ENCODE data around the gene TBC1D20. TPM values are rescaled to one million over a fixed set of nuclear protein-coding genes. Genes with fewer than 3 reads are reported as not detected.
A peak's percentile ranks its signal among the peaks of the same experiment; 100 is the strongest.

Gene TBC1D20
- total RNA-seq, 1 donor from 2014 or later, result 31.5 TPM

GRCh38 chr20:440636-441035 lies 21.7 kb downstream of the TBC1D20 start:
- Mint-ChIP-seq H3K27me3 (ENCODE audit: low read depth) (no peaks in the 10 kb centered on the region), H3K9me3 (no peaks in the 10 kb centered on the region), H3K4me3 (ENCODE audit: low read depth) (no peak overlapping the region), H3K36me3 (ENCODE audit: low read depth) (peaks cover 90% of the 10 kb centered on the region), H3K27ac (no peak overlapping the region), H3K4me1 (ENCODE audit: low read depth) (peaks cover 40% of the 10 kb centered on the region)
- intact Hi-C loops (cut with micrococcal nuclease), result no loop called here
- no peak for DNase-seq (ENCODE audit: low spot score)

DNA sequence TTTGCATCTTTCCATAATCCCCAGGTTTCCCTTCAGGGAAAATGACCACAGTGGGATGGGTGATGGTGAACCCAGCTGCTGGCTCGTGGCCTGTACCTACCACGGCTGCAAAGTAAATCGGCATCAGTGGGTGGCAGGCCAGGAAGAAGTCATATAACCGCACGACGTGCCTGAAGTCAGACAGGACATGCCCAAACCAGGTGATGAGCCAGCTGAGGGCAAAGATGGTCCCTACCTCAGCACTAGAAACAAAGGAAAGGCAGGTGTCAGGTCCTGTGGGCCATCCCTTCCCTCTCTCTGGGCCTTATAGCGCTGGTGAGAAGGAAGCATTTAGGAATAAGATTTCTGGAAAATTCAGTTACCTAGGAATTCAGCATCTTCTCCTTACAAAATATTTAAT lies 22.2 kb downstream of the TBC1D20 start:
- no peaks in the 10 kb centered on the region for H3K9me3 Mint-ChIP-seq
- peaks cover 44% of the 10 kb centered on the region for H3K4me1 Mint-ChIP-seq (ENCODE audit: low read depth)
- DNase-seq (ENCODE audit: low spot score), result no peak
- H3K27me3 Mint-ChIP-seq (ENCODE audit: low read depth), result no peaks in the 10 kb centered on the region
- H3K36me3 Mint-ChIP-seq (ENCODE audit: low read depth), result peaks cover 90% of the 10 kb centered on the region
- H3K27ac Mint-ChIP-seq, result peak overlapping the region; percentile 42
- no peak overlapping the region for H3K4me3 Mint-ChIP-seq (ENCODE audit: low read depth)
- intact Hi-C loops (cut with micrococcal nuclease), result no loop called here

DNA sequence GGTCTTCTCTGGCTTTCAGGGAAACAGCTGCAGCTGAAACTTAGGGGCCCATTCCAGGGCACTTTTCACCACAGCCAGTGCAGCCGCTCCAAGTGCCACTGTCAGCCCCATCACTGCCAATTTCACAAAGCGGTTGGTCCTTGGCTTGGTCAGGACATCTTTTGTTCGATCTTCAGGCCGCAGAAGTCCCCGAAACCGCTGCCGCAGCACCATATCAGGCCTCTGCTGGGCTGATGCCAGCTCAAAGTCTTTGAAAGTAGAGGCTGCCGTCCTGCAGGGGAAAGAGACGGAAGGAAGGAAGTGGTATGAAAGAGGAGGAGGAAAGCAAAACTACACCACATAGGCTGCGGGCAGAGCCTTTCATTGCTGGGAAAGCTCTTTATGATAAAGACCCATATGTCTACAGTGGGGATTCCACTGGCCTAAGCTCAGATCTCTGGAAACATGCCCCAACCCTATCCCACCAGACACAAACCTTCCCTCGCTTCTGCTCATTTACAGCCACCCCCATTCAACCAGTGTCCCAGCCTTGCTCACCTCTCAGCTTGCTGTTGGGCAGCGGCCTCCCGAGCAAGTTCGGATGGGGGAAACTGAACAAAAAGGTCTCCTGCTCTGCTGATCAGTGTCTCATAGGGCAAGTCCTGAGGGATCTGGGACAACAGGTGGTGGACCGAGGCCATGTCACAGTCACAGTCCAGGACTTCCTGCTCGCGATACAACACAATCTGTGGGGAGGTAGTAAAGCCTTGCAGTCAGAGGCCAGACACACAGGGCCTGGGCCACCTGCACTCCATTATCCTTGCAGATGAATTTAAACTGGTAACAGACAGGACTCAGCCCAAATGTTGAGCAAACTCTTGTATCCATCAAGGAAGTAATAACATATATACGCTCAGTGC lies 23.5 kb downstream of the TBC1D20 start:
- peak; percentile 55 for DNase-seq (ENCODE audit: low spot score)
- H3K9me3 Mint-ChIP-seq, result no peaks in the 10 kb centered on the region
- H3K4me3 Mint-ChIP-seq (ENCODE audit: low read depth), result peak overlapping the region; percentile 71
- peak overlapping the region; percentile 64 for H3K27ac Mint-ChIP-seq
- no peaks in the 10 kb centered on the region for H3K27me3 Mint-ChIP-seq (ENCODE audit: low read depth)
- peaks cover 89% of the 10 kb centered on the region for H3K36me3 Mint-ChIP-seq (ENCODE audit: low read depth)
- intact Hi-C loops (cut with micrococcal nuclease), result loop anchor here (1.0 to 2.0 kb wide), 2 partner anchors 23 to 58 kb away; partner anchors contain the start of genes TBC1D20 and TRIB3
- peaks cover 54% of the 10 kb centered on the region for H3K4me1 Mint-ChIP-seq (ENCODE audit: low read depth)

- peaks cover 90% of the 10 kb centered on the region for H3K36me3 Mint-ChIP-seq (ENCODE audit: low read depth)
- peaks cover 63% of the 10 kb centered on the region for H3K4me1 Mint-ChIP-seq (ENCODE audit: low read depth)
- intact Hi-C loops (cut with micrococcal nuclease), result loop anchor here (1.0 to 2.0 kb wide), 2 partner anchors 24 to 57 kb away; partner anchors contain the start of genes TBC1D20 and TRIB3
Measured at GRCh38 chr20:437787-438486, 24.4 kb downstream of the TBC1D20 start.

GRCh38 chr20:436476-436875 lies 25.9 kb downstream of the TBC1D20 start:
- Mint-ChIP-seq H3K36me3 (ENCODE audit: low read depth) (peaks cover 88% of the 10 kb centered on the region), H3K27me3 (ENCODE audit: low read depth) (no peaks in the 10 kb centered on the region), H3K4me3 (ENCODE audit: low read depth) (no peak overlapping the region), H3K27ac (no peak overlapping the region), H3K4me1 (ENCODE audit: low read depth) (peaks cover 72% of the 10 kb centered on the region), H3K9me3 (no peaks in the 10 kb centered on the region)
- DNase-seq (ENCODE audit: low spot score), result no peak
- intact Hi-C loops (cut with micrococcal nuclease), result no loop called here

More at GRCh38 chr20:437787-438486, 24.4 kb downstream of the TBC1D20 start:
- DNase-seq (ENCODE audit: low spot score), result no peak
- H3K4me3 Mint-ChIP-seq (ENCODE audit: low read depth), result peak overlapping the region; percentile 71
- H3K27ac Mint-ChIP-seq, result no peak overlapping the region
- H3K9me3 Mint-ChIP-seq, result no peaks in the 10 kb centered on the region
- no peaks in the 10 kb centered on the region for H3K27me3 Mint-ChIP-seq (ENCODE audit: low read depth)

GRCh38 chr20:435558-435957 lies 26.8 kb downstream of the TBC1D20 start:
- peaks cover 75% of the 10 kb centered on the region for H3K4me1 Mint-ChIP-seq (ENCODE audit: low read depth)
- H3K36me3 Mint-ChIP-seq (ENCODE audit: low read depth), result peaks cover 88% of the 10 kb centered on the region
- no peaks in the 10 kb centered on the region for H3K27me3 Mint-ChIP-seq (ENCODE audit: low read depth)
- no peaks in the 10 kb centered on the region for H3K9me3 Mint-ChIP-seq
- intact Hi-C loops (cut with micrococcal nuclease), result no loop called here
- H3K27ac Mint-ChIP-seq, result no peak overlapping the region
- no peak for DNase-seq (ENCODE audit: low spot score)
- H3K4me3 Mint-ChIP-seq (ENCODE audit: low read depth), result no peak overlapping the region

DNA sequence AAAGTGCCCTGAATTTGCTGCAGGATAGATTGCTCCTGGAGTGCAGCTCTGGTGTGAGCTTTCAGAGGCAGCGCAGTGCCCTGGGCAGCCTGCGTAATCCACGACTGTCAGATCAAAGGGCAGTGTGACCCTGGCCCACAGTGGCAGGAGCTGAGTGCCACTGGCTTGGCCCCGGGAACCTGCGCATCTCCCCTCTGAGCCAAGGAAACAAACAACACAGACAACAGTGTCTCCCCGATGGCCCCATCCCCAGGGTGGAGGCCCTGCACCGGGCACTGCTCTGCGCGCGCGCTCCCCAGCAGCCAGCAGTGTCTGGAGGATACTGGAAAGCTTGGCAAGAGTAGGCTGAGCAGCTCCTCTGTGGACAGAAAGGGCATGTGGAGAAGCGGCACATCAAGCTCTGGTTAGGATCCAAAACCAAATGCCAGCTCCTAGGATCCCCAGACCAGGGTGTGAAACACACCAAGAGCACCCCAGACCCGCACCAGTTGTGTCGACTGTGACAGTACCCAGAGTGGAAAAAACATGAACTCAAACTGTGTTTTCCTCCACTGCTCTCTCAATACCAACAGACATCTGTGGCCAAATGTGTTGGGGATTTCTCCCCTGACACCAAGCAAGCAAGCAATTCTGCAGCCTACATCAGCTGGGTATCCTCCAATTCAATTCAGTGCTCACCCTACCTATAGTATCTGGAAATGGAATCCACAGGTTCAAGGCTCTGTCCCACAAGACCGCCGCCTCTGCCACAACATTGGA lies 27.5 kb downstream of the TBC1D20 start:
- intact Hi-C loops (cut with micrococcal nuclease), result no loop called here
- no peak for DNase-seq (ENCODE audit: low spot score)
- H3K9me3 Mint-ChIP-seq, result no peaks in the 10 kb centered on the region
- no peak overlapping the region for H3K4me3 Mint-ChIP-seq (ENCODE audit: low read depth)
- peaks cover 88% of the 10 kb centered on the region for H3K36me3 Mint-ChIP-seq (ENCODE audit: low read depth)
- H3K27ac Mint-ChIP-seq, result peak overlapping the region; percentile 61
- no peaks in the 10 kb centered on the region for H3K27me3 Mint-ChIP-seq (ENCODE audit: low read depth)
- H3K4me1 Mint-ChIP-seq (ENCODE audit: low read depth), result peaks cover 68% of the 10 kb centered on the region

DNA sequence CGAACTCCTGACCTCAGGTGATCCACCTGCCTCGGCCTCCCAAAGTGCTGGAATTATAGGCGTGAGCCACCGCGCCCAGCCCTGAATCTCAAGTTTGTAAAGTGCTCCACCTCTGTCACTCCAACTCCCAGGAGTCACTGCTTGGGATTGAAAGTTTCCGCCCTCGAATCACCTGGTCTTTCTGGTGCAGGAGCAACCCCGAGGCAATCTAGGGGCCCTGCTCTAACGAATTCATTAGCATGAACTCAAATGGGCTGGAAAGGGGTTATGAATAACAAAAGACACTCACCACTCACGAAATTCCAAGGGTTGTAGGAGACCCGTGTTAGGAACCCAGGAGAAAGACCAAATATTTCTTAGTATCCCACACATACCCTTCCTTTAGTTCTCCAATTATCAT lies 28.1 kb downstream of the TBC1D20 start:
- peaks cover 62% of the 10 kb centered on the region for H3K4me1 Mint-ChIP-seq (ENCODE audit: low read depth)
- no peak overlapping the region for H3K4me3 Mint-ChIP-seq (ENCODE audit: low read depth)
- intact Hi-C loops (cut with micrococcal nuclease), result no loop called here
- DNase-seq (ENCODE audit: low spot score), result no peak
- peak overlapping the region; percentile 61 for H3K27ac Mint-ChIP-seq
- H3K9me3 Mint-ChIP-seq, result no peaks in the 10 kb centered on the region
- no peaks in the 10 kb centered on the region for H3K27me3 Mint-ChIP-seq (ENCODE audit: low read depth)
- peaks cover 88% of the 10 kb centered on the region for H3K36me3 Mint-ChIP-seq (ENCODE audit: low read depth)

DNA sequence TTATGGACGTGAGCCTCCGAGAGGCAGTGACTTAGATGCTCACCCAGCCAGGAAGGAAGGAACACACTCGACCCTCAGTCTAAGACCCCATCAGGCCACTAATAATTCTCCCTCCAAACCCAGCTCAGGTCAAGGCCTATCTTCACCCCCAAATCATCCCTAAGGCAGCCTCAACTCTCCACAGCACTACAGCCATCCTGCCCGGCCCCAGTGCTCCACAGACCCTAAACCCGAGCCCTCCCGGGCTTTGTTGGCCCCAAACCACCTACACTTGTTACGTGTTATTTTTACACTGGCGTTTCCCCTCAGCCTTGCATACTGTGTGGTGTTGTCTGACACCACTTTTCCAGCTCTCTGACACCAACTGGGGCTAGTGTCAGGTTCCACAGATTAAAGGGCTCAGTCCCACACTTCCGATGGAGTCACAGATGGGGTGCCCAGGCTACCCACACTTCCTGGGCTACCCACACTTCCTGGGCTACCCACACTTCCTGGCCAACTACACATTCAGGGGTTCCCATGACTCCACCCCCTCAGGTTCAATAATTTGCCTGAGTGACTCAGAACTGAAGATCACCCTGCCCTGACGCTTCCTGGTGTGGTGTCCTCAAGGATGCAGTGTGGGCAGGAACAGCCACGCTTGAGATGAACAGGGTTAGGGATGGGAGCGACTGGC lies 28.9 kb downstream of the TBC1D20 start:
- Mint-ChIP-seq H3K27ac (peak overlapping the region; percentile 96), H3K4me3 (ENCODE audit: low read depth) (peak overlapping the region; percentile 58), H3K36me3 (ENCODE audit: low read depth) (peaks cover 86% of the 10 kb centered on the region), H3K27me3 (ENCODE audit: low read depth) (no peaks in the 10 kb centered on the region), H3K4me1 (ENCODE audit: low read depth) (peaks cover 54% of the 10 kb centered on the region), H3K9me3 (no peaks in the 10 kb centered on the region)
- peak; percentile 45 for DNase-seq (ENCODE audit: low spot score)
- intact Hi-C loops (cut with micrococcal nuclease), result loop anchor here (1.0 to 2.0 kb wide), 3 partner anchors 25 to 196 kb away; partner anchors contain the start of gene RBCK1

DNA sequence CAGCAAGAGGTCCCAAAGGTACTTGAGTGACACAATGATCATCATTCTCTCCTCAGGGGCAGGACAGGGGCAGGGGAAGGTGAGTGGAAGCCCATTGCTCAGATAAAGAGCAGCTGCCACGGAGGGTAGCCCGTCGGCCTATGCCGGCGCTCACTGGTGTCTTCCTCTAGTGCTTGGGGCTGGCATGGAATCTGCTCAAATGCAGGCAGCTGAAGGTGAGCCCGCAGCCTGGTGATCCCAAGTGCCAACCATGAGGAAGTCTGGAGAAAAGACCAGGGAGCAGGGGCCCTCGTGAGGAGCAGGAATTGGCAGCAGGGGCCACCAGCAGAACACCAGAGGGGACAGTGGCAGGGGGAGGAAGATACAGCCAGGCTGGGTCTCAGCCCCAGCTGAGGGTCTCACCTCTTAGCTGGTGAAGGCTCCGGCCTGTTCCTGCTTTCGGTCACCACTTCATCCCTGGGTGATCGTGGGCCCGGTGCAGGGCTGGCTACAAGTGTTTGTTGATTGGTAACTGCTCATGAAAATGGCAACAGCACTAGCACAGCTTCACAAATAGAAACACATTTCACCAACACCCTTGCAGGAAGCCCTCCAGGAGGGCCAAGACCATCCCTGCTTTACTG lies 29.5 kb downstream of the TBC1D20 start:
- Mint-ChIP-seq H3K36me3 (ENCODE audit: low read depth) (peaks cover 84% of the 10 kb centered on the region), H3K27ac (peak overlapping the region; percentile 96), H3K4me1 (ENCODE audit: low read depth) (peaks cover 48% of the 10 kb centered on the region), H3K9me3 (no peaks in the 10 kb centered on the region), H3K4me3 (ENCODE audit: low read depth) (peak overlapping the region; percentile 58), H3K27me3 (ENCODE audit: low read depth) (no peaks in the 10 kb centered on the region)
- no peak for DNase-seq (ENCODE audit: low spot score)
- intact Hi-C loops (cut with micrococcal nuclease), result loop anchor here (1.0 to 2.0 kb wide), 3 partner anchors 24 to 195 kb away; partner anchors contain the start of gene RBCK1

GRCh38 chr20:432208-432607 lies 30.1 kb downstream of the TBC1D20 start:
- H3K27ac Mint-ChIP-seq, result peak overlapping the region; percentile 96
- H3K4me3 Mint-ChIP-seq (ENCODE audit: low read depth), result peak overlapping the region; percentile 45
- peaks cover 86% of the 10 kb centered on the region for H3K36me3 Mint-ChIP-seq (ENCODE audit: low read depth)
- no peaks in the 10 kb centered on the region for H3K27me3 Mint-ChIP-seq (ENCODE audit: low read depth)
- no peak for DNase-seq (ENCODE audit: low spot score)
- intact Hi-C loops (cut with micrococcal nuclease), result loop anchor here (2.0 kb wide), 1 partner anchor 47 kb away; no protein-coding TSS in a partner anchor
- no peaks in the 10 kb centered on the region for H3K9me3 Mint-ChIP-seq
- peaks cover 44% of the 10 kb centered on the region for H3K4me1 Mint-ChIP-seq (ENCODE audit: low read depth)
